HG02852 (cell line): Measurements from ENCODE around the gene PSMG3.
"Not testable (repeated sequence)": the region's sequence is repeated elsewhere in the genome, so short reads cannot be mapped to it uniquely, and the experiment has no call there.

Experiments used
- ATAC-seq: cut with Tn5 transposase; IDR thresholded peaks from one replicate; pipeline ENCODE4 v1.9.1; 2021; ENCODE audit warnings: mild to moderate bottlenecking, moderate library complexity; ENCODE audit not compliant: unreplicated experiment

PSMG3 gene

DNA sequence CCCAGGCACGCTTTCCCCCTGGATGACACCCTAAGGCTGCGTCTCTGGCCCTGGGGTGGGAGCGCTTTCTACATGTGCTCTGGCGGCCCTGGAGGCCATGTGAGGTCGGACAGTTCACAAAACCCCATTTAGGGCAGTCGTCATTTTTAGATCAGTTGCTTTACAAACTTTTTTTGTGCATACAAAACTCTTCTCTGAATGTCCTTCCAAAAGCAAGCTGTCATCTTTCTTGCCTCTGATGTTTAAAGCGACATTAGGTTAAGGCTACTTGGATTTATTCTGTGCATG, 33.4 kb downstream of the PSMG3 start:
- no peak for ATAC-seq

DNA sequence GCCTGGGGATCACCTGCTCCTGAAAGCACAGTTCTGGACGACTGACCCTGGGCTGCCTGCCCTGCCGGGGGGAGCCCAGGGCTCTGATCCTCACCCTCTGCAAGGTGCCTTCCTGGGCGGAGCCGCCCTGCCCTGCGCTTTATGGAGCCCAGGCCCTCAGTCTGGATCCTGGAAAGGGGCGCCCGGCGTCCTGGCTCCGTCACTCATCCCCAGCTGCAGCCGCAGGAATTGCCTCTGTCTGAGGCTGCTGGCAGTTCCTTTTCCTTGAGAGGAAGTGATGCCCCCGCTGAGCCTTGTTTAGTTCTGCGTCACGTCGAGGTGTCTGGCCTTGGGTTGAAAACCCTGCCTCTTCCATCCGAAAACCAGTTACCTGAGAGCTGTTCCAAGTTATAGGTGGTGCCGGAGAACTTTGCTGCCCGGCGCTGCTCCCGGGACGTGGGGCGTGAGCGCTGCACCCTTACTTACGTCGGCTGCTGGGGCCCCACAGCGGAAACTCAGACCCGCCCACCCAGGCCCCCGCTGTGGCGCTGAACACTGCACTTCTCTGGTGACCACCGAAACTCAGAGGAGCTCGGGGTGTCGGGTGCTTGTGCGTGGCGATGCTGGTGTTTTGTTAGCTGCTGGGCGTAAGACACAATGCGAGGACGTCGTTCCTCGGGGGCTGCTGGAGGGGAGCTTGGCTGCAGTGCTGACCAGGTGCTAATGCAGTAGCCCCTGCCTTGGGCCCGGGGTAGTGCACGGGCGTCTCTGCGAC, 34.0 kb downstream of the PSMG3 start:
- ATAC-seq: no peak

DNA sequence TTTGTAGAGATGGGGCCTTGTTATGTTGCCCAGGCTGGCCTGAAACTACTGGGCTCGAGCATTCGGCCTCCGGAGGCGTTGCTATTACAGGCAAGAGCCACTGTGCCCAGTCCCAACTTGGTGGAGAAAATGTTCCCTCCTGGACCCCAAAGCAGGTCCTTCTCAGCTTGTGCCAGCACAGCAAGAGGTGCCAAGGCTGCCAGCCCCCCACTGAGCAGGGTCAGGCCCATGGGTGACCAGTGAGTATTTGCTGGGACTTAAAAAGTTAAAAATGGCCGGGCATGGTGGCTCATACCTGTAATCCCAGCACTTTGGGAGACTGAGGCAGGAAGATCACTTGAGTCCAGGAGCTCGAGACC, 34.8 kb downstream of the PSMG3 start:
- no peak for ATAC-seq

DNA sequence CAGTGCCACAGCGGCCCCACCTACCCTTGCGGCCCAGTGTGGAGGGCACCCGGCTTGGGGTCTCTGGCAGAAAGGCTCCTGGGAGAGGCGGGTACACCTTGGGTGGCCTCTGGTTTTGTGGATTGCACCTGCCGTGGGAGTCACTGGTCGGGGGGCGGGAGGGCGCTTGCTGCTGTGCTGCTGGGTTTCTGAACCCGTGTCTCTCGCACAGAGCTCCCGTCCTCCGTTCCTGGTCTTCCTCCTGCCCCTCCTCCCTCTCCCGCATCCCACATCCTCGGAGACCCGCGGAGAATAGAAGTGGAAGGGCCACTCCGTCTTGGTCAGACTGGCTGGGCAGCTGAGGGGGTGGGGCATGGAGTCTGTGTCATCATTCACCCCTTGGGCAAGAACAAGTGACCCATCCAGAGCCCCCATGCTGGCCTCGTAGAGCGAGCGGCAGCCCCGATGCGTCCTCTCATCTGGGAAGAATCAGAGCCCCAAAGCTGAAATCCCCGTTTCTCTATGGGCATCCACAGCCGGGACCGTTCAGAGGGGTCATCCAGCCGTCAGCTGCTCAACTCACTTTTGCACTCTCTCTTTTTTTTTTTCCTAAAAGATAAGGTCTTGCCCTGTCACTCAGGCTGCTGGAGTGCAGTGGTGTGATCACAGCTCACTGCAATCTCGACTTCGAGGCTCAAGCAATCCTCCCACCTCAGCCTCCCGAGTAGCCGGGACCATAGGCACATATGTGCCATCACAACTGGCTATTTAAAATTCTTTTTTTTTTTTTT, 35.3 kb downstream of the PSMG3 start:
- no peak for ATAC-seq

DNA sequence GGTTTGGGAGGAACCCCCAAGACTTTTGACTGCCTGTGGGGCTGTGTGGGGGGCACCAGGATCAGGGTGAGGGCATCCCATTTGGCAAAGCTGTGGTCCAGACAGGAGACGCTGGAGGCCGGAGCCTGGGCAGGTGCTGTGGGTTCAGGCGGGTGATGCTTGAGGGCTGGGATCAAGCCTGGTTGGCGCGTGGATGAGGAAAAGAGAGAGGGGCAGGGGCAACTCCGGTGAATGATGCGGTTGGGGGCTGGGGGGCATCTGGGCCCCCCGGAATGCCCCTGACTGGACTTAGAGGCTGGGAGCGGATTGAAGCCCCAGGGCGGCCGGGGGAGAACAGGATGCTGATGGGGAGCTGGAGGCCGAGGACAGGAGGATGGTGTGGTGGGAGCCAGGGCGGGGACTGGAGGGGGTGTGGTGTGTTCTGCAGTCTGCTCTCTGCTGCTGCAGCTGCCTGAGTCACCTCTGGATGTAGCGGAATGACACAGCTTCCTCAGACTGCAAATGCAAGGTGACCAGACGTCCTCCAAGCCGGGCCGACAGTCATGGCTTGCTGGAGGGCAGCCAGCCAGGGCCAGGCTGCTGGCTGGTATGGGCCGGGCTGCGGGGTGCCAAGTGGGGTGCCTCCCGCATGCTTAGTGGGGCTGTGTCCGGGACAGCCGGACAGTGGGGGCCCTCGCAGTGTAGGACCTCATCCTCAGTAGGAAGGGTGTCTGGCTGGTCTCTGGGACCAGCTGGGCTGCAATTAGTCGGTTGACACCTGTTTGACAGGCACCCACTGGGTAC, 36.1 kb downstream of the PSMG3 start:
- ATAC-seq: peak; percentile 37

DNA sequence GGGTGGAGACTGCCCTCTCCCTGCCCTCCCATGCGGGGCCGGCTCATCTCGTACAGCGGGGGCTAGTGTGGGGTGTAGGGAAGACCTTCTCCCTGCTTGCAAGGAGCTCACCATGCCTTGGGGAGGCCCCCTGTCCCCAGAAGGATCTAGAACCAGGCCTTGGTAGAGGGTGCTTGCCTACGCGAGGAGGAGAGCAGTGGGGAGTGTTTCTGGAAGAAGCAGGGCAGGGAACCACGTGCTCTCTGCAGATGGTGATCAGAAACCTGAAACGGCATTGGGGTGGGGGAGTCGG, 36.6 kb downstream of the PSMG3 start:
- no peak for ATAC-seq

DNA sequence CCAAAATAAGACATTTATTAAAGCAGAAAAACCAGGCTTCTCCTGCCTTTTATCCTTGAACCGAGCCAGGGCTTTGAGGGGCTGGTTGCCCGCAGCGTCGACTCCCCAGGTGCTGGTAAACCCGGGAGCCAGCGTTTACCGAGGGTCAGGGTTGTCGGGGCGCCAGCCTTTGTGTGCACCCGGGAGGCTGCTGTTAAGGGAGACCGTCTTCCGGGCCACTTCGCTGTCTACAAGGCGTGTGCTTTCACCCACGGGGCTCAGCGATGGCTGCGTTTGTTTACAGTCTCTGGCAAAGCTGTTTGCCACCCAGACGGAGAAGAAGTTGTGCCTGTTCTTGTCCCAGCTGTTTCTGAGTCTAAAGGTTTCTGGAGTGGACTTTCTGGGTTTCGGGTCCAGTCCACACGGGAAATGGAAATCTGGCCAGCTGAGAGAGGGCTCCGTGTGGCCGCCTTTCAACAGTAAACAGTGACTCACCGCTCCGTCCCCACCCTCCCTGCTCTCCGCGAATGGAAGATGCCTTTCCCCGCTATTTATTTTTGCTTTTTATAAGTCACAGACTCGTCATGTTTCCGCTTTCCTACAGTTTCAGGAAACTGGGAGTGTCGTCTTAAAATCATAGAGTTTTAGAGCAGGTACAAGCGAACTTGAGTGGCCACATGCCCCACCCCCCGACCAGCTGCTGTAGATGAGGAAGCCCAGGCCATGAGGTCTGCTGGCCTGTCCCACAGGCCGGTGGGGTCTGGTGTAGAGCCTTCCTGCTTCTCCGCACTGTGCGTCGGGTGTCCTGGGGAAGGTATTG, 37.2 kb downstream of the PSMG3 start:
- no peak for ATAC-seq

DNA sequence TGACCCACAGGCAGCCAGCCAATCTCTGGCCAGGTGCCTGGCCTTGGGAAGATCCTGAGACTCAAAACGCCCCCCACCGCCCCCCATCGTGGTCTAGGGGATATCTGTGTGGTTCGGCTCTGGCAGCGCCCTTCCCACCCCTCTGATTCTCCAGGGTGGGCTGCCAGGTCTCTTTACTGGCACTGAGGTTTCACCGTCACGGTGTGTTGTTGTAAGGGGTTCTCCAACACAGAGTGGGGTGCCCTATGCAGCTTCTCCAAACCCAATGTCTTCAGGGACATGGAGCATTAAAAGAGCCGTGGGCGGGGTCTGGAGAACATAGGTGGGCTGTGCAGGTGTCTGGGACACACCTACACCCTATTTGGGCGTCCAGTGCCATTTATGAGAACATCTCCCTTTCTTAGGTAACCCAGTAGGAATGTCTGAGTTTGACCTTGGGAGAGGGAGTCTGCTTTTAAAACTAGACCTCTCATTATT, 37.8 kb downstream of the PSMG3 start:
- ATAC-seq: no peak

DNA sequence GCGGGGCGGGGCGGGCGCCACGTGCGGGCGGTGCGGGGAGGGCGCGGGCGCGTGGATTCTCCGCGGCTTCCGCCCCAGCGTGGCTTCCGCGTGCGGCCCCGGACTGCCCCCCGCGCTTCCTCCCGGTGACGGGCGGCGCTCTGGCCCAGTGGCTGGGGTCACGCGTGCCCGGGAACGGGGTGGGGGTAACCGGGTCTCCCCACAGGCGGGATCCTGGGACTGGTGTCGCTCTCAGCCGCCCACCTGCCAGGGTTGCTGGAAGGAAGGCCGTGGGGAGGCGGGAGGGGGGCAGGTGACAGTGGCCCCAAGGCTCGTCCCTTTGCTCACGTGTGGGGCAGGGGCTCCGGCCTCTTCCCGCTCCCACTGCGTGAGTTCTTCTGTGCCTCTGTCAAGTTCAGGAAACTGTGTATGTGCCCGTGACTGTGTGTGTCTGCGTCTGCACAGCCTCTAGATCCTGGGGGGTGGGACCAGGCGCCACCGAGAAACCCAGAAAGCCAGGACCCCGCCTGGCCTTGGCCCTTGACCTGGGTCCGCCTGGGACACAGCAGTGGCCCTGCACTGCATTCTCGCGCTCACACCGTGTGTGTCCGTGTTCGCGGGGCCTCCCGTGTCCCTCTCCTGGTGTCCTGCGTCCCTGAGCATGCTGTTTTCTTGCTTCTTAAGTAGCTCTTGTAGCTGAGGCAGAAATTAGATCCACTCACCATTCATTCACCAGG, 38.4 kb downstream of the PSMG3 start:
- ATAC-seq: no peak

DNA sequence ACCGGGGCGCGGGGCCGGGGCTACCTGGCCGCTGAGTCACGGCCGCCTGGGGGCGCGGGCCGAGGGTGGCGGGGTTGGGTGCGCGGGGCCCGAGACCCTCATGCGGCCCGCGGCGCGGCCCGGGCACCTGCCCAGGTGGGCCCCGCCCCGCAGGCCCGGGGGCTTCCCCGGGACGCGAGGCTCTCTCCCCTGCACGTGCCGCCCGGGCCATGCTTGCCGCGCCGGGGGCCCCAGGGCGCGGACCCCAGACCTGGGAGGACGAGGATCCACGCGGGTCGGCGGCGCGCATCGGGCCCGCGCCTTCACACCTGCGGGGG, 38.9 kb downstream of the PSMG3 start:
- ATAC-seq: no peak

DNA sequence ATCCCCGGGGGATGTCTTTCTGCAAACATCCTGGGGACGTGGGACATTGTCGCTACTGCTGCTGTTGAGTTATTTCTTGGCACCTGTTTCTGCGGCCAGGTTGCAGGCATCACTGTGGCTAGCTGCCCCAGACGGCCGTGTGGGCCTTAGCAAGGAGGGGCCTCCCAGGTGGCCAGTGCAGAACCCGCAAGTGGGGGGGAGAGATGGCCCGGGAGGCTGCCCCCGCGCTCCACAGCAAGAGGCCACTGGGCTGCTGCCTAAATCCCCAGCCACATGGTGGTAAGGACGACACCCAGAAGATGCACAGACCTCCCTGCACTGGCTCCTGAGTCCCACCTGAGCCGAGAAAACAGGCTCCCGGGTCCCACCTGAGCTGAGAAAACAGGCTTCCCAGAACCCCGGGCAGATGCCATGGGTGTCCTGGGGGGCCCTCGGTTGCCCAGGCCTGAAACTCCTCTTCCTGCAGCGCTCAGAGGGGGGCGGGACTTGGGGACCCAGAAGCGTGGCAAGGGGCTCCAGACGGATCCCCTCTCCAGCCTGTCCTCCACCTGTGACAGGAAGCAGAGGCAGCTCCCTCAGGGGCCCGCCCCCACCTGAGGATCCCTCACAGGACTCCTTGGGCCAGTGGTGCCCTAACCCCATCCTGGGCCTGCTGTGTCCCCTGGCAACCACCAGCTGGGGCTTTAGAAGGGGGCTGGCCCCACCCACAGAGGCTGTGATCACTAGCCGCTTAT, 40.3 kb downstream of the PSMG3 start:
- ATAC-seq: no peak

DNA sequence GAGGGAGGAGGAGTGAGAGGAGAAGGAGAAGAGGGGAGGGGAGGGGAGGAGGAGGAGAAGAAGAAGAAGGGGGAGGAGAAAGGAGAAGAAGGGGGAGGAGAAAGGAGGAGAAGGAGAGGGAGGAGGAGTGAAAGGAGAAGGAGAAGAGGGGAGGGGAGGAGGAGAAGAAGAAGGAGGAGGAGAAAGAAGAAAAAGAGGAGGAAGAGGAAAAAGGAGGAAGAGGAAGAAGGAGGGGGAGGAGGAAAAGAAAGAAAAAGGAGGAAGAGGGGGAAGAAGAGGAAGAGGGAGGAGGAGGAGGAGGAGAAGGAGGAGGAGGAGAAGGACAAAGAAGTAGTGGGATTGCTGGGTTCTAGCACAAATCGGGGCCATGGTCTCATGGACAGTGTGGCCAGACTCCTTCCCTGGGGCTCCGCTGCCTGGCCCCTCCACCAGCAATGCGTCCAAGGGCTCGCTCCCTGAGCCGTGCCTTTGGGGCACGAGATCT, 43.5 kb downstream of the PSMG3 start:
- no peak for ATAC-seq

DNA sequence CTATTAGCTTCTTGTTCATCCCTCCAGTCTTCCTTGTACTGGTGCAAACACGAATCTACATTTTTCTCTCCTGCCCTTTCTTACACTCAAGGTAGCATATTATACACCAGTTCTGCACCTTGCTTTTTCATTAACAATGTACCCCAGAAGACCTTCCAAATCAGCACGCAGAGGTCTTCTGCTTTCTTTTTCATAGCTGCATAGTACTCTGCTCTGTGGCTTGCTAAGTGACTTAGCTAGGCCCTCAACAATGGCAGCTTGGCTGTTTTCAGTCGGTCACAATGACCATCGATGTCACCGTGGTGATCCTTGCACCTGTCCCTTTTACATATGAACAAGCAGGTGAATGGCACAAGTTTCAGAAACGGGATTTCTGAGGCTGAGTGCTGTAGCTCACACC, 44.4 kb downstream of the PSMG3 start:
- ATAC-seq: no peak

DNA sequence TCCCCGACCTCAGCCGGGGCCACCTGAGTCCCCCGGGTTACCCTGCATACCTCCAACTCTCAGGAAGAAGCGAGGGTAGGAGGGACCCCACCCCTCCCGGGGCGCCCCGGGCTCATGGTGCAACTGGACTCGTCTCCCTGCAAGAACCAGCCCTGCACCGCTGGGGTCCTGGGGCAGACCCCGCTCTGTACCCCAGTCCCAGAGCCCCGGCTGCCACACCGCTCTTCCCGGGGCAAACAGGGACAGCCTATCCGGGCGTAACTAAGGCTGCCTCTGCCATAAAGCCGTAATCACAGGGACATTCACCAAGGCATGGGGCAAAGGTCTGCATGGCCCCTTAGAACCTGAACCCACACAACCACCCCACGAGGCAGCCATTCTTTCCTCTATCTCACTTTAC, 46.0 kb downstream of the PSMG3 start:
- ATAC-seq: no peak

DNA sequence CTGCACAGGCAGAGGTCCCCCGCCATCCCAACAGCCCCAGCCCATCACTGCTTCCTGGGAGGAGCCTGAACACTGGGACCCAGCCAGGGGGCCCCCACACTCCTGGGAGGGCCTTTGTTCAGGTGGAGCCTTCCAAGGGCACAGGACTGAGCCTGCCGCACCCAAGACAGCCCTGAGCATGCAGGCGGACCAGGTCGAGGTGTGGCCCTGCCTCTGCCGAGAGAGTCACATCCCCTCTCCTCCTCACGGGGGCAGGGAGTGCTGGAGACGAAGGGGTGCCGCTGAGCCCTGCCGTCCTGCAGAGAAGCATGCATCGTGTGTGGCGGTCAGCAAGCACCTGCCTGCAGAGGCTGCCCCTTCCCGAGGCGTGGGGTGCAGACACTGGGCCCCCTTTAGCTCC, 46.6 kb downstream of the PSMG3 start:
- ATAC-seq: no peak

DNA sequence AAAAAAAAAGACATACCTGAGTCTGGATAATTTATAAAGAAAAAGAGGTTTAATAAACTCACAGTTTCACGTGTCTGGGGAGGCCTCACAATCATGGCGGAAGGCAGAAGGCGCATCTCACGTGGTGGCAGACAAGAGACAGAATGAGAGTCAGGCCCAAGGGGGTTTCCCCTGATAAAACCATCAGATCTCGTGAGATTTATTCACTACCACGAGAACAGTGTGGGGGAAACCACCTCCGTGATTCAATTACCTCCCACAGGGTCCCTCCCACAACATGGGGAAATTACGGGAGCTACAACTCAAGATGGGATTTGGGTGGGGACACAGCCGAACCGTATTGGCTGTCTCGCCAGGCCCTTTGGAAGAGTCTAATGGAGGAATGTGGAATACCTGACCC, 48.4 kb downstream of the PSMG3 start:
- ATAC-seq: no peak

DNA sequence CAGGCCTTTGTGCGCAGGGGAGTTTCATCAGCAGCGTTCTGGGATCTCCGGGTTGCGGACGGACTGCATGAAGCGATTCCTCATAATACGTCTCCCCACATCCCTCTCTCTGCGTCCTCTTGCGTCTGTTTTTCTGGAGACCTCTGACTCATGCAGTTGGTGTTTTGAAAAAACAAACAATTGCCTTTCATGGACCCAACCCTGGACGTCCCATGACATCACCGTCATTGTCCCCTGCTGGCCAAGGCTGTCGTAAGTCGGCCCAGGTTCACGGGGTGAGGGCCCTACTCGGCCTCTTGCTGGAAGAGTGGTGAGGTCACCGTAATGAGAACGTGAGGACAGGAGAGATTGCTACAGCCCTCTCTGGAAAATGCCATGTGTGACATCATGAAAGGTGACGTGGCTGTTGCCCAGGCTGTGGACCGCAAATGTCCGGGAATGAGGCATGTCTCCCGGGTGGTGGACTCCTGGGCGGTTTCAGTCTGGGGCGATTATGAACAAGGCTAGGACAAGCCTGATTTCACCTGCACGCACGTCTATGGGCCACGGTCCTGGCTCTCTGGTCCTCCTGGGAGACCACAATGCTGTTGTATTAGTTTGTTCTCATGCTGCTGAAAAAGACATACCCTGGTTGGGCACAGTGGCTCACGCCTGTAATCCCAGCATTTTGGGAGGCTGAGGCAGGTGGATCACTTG, 49.1 kb downstream of the PSMG3 start:
- no peak for ATAC-seq

DNA sequence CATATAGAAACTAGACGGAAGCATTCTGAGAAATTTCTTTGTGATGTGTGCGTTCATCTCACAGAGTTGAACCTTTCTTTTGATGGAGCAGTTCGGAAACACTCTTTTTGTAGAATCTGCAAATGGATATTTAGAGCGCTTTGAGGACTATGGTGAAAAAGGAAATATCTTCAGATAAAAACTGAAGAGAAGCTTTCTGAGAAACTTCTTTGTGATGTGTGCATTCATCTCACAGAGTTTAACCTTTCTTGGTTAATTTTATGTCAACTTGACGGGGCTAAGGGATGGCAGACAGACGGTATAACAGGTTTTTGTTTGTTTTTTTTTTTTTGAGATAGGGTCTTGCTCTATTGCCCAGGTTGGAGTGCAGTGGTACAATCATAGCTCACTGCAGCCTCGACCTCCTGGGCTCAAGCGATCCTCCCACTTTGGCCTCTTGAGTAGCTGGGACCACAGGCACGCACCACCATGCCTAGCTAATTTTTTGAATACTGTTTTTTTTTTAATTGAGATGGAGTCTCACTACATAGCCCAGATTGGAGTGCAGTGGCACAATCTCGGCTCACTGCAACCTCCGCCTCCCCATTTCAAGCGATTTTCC, 50.4 kb downstream of the PSMG3 start:
- ATAC-seq: not testable (repeated sequence)
